HG03139 (cell line): ENCODE data around the gene SYT3.
A peak's percentile ranks its signal among the peaks of the same experiment; 100 is the strongest.

Experiments used
- ATAC-seq: cut with Tn5 transposase; IDR thresholded peaks from one replicate; pipeline ENCODE4 v1.9.1; 2021; ENCODE audit not compliant: unreplicated experiment

SYT3 gene

GRCh38 chr19:50639121-50640112 is at the start of gene SYT3:
TSS of gene SYT3 (minus strand) at chr19:50639881. CDS start at chr19:50637411, 2,470 bp downstream.
- no peak for ATAC-seq

GRCh38 chr19:50688766-50689165 is 49.1 kb upstream of the SYT3 start:
- no peak for ATAC-seq

DNA sequence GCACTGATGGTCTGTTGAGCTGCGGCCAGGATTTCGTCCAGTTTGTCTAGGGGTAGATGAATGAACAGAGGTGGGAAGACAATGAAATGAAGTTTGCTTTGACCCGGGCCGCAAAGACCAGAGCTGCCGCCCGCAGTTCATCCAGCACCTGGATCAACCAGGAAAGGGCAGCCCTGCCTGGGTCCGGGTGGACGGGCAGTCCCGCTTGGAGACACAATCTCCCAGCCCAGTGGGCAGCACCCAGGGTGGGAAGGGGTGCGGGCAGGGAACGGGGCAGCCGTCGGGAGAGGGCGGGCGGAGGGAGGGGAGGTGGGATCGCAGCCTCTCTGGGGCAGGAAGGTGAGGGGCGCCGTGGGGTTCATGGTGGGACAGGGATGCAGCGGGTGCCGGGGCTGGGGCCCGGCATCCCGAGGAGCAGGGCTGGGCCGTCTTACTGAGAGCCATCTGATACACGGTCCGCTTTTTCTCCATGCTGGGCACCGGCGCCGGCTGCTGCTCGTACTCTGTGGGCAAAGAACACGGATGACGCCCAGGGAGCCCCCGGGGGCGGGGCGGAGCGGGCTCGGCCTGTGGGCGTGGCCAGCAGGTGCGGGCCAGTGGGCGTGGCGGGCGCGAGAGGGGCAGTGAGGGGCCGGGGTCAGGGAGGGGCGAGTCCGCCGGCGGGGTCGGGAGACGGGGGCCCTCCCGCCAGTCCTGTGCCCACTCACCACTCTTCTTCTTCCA is 46.8 kb upstream of the SYT3 start:
- ATAC-seq, result no peak

DNA sequence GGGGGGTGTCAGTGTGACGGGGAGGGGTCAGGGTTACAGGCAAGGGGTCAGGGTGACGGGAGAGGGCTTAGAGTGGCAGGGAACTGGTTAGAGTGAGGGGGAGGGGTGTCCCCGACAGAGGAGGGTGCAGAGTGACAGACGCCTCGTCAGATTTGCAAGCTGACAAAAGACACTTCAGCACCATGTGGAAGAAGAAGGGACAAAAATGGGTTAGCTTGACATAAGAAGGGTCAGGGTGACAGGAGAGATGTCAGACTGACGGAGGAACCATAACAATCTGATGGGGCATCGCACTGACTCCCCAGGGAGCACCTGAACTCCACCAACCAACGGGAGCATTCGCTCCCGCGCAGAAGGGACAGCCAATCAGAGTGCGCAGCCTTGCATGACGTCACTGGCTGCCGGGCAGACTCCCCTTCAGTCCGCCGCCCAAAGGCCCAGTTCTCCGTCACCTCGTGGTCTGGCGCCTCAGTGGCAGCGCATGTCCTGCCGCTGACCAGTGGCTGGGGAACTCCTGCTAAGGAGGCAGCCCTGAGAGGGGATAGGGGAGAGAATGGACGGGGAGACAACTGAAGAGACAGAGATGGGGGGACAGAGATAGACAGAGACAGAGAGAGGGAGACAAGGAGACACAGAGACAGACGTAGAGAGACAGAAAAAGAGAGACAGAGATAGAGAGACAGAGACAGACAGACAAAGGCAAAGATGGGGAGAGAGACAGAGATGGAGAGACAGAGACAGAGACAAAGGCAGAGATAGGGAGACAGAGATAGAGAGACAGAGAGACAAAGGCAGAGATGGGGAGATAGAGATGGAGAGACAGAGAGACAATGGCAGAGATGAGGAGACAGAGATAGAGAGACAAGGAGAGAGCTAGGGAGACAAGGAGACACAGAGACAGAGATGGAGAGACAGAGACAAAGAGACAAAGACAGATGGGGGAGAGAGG is 39.8 kb upstream of the SYT3 start:
- peak; percentile 71 for ATAC-seq

DNA sequence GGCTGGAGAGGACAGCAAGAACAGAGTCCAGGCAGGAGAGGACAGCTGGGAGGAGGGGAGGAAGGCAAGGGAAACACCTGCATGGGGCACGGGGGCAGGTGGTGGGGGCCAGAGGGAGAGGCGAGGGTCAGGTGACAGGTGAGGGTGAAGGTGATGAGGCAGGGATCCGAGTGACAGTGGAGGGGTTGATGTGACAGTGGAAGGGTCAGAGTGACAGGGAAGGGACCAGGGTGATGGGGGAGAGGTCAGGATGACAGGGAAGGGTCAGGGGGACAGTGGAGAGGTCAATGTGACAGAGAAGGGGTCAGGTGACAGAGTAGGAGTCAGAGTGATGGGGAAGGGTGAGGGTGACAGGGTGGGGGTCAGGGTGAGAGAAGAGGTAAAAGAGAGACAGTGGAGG is 38.6 kb upstream of the SYT3 start:
- ATAC-seq, result no peak

DNA sequence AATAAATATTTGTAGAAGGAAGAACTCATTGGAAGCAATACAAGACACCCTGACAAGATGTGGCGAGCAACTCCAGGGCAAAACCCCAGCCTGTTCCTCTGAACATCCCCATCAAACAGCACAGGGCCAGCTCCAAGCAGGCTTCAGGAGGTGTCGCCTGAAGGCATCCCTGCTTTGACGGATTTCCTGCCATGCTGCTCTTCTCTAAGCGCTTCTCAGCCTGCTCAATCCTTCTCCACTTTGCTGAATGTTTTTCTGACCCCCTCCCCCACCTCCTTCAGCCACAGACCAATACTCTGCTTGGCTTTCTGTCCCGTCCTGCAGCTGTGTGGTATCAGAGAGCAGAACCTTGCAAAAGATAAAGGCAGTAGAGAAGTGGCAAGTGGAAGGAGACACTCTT is 38.0 kb upstream of the SYT3 start:
- ATAC-seq, result no peak

GRCh38 chr19:50676625-50677197 is 37.0 kb upstream of the SYT3 start:
- ATAC-seq, result no peak

GRCh38 chr19:50673118-50673517 is 33.4 kb upstream of the SYT3 start:
- ATAC-seq, result no peak

GRCh38 chr19:50670102-50670380 is 30.4 kb upstream of the SYT3 start:
- ATAC-seq, result no peak

- no peak for ATAC-seq
Measured at GRCh38 chr19:50669302-50670101, 29.8 kb upstream of the SYT3 start.

DNA sequence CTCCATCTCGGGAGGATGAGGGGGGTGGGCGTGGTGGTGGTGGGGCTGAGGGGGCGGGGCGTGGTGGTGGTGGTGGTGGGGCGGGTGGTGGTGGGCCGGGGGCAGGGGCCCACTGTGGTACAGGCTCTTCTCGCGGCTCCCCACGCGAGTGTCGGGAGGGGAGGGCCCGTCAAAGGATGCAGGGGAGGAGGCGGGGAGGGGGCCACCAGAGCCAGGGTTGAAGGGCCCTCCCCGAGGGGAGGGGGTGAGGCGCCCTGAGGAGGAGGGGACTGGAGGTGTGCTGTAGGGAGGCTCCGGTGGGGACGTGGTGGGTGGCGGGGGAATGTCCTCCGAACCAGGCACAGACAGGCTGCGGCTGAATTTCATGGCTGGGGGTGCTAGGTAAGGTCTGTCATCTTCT is 29.2 kb upstream of the SYT3 start:
- ATAC-seq, result no peak

- no peak for ATAC-seq
Measured at GRCh38 chr19:50668416-50668815, 28.7 kb upstream of the SYT3 start.

DNA sequence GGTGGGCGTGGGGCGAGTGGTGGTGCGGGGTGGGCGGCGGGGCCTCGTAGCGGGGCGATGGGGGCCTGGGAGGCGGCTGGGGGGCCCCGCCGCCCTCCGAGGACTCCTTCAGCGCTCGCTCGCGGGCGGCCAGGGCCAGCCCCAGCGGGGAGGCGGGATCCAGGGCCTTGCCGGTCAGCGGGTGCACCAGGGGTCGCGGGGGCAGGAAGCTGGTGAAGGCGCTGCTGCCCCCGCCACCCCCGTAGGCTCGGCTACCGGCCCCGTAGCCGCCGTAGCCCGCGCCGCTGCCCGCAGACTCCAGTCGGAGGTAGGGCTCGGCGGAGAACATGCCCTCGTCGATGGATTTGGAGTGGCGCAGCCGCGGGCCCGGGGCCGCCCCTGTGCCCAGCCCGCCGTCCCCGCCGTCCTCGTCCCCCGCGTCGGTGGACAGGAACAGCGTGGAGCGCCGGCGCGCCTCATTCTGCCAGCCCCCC is 28.1 kb upstream of the SYT3 start:
- no peak for ATAC-seq

- no peak for ATAC-seq
Measured at GRCh38 chr19:50667177-50667758, 27.6 kb upstream of the SYT3 start.

DNA sequence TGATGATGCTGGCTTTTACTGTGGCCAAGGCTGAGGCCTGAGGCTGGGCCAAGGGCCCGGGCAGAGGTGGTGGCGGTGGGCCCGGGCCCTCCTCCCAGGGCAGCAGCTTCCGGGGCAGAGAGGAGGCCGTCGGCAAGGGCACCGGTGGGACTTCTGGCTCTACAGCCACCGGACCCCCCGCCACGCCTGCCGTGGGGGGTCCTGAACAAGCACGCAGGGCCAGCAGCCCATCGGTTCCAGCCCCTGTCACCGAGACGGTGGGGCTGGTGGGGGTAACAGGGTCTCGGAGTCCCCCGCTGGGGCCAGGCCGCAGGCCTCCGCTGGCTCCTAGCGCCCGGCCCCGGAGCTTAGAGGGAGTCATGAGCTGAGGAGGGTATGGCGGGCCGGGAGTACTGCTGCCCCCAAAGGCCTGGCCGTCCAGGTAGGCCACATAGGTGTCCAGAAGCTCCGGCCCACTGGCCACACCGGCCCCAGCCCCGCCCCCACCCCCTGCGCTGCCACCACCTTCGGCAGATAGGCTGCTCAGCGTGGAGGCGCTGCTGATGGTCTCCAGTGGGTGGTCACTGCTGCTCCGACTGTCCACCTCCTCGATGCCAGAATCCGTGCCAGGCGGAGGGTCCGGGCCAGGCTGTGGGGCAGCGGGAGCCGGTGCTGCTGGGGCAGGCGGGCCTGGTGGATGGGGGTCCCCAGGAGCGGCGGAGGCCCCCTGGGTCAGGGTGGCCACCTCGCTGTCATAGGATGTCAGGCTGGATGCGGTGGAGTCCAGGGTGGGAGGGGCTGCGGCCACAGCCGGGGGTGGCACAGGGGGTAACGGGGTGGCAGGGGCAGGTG is 26.9 kb upstream of the SYT3 start:
- no peak for ATAC-seq

DNA sequence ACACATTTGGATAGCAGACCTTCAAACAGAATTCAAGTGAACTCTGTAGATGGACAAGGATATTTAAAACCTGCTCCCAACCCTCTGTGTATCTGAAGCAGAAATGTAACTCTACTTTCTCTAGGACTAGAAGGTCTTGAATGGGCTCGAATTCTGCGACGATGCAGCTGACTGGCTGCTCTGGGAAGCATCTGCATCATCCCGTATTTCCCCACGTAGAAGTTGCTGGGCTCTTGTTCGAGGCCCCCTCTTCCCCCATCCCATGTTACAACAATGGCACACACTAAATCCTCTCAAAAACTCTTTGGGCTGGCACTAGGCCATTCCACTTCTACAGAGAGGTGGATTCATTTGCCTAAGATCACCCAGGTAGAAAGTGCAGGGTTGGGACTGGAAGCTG is 24.5 kb upstream of the SYT3 start:
- ATAC-seq, result no peak

- no peak for ATAC-seq
Measured at GRCh38 chr19:50663482-50663790, 23.8 kb upstream of the SYT3 start.

DNA sequence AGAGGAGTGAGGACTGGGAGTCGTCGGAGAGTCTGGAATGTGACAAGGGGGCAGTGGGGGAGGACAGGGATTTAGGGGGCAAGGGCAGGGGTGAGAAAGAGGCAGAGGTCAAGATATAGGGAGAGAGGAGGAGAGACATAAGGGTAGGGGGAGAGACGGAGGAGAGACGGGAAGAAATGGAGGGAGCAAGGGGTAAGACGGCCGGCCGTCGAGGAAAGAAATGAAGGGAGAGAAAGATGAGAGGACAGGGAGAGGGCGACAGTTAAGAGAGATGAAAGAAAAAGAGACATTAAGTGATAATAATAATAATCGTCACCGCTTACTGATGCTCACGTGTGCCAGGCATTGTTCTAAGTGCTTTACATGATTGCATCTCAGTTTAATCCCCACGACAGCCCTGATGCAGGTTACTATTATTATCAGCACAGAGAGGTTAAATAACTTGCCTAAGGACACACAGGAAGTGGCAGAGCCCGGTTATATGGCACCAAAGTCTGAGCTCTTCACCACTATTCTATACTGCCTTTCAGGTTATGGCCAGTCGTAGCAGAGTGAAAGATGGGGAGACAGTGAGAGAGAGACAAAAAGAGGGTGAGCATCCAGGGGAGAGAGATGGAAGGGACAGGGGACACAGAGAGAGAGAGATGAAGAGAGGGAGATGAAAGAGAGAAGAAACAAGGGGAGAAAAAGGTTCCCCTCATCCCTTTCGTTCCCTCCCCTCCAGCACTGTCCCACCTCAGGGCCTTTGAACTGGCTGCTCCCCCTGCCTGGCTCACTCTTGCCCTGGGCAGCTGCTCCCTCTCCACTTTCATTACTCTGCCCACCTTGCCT is 23.2 kb upstream of the SYT3 start:
- no peak for ATAC-seq
